GM12878 (cell line): ENCODE results near the gene TACSTD2. TPM values are rescaled to one million over a fixed set of nuclear protein-coding genes. Genes with fewer than 3 reads are reported as not detected.
A peak's percentile ranks its signal among the peaks of the same experiment; 100 is the strongest.

Experiments
- CHD4 ChIP-seq: fragments of 200-600 bp; sonication (generic); IDR thresholded peaks from 2 replicates; pipeline ENCODE4 v1.6.1; 2016; ENCODE audit warnings: mild to moderate bottlenecking
- EGR1 ChIP-seq, 2 experiments: IDR thresholded peaks; 1 replicate in 1 of 2; 2 replicates in 1 of 2; pipeline ENCODE4 v1.6.1; 2011 to 2012; ENCODE audit warnings: low read depth in 2 of 2, low read length in 2 of 2, borderline replicate concordance in 1 of 2, mild to moderate bottlenecking in 1 of 2, moderate library complexity in 1 of 2
- LARP7 ChIP-seq: fragments of 450-650 bp; IDR thresholded peaks from 2 replicates; pipeline ENCODE4 v1.6.1; 2017; ENCODE audit warnings: mild to moderate bottlenecking
- POLR2AphosphoS5 ChIP-seq: IDR thresholded peaks from 2 replicates; pipeline ENCODE4 v1.6.1; 2011; ENCODE audit warnings: mild to moderate bottlenecking, low read length, inconsistent platforms
- RB1 ChIP-seq: fragments of 450-650 bp; formaldehyde crosslinking; IDR thresholded peaks from 2 replicates; pipeline ENCODE4 v1.6.1; 2017; ENCODE audit warnings: mild to moderate bottlenecking, borderline replicate concordance
- RBBP5 ChIP-seq: fragments of 200-600 bp; sonication (generic); conservative IDR thresholded peaks from 2 replicates; pipeline ENCODE4 v1.6.1; 2016
- RELB ChIP-seq: fragments of 450-650 bp; IDR thresholded peaks from 2 replicates; pipeline ENCODE4 v1.6.1; 2017; ENCODE audit warnings: low read depth, mild to moderate bottlenecking, moderate library complexity
- SP1 ChIP-seq: IDR thresholded peaks from one replicate; pipeline ENCODE4 v1.6.1; 2011; ENCODE audit warnings: low read depth, low read length
- ZBED1 ChIP-seq: IDR thresholded peaks from 2 replicates; pipeline ENCODE4 v1.6.1; 2016; ENCODE audit warnings: borderline replicate concordance
- ZNF274 ChIP-seq: IDR thresholded peaks from one replicate; pipeline ENCODE4 v1.8.0; 2011; ENCODE audit not compliant: insufficient read length, insufficient read depth
- ZSCAN29 ChIP-seq: fragments of 450-650 bp; IDR thresholded peaks from 2 replicates; pipeline ENCODE4 v1.6.1; 2017; ENCODE audit warnings: mild to moderate bottlenecking, moderate library complexity
- polyA plus RNA-seq, 11 experiments: library from polyadenylated mRNA; depleted of rRNA in 4 of 11; unstranded in 6 of 11; stranded (reverse) in 5 of 11; fragments of >200 nt; fragmentation: Nextera tagmentation in 4 of 11; fragmentation: Illumina TruSeq in 1 of 11; extraction: Ambion mirVana in 4 of 11; extraction: Trizol in 1 of 11; gene quantifications; 1 replicate in 1 of 11; 2 replicates in 10 of 11; pipeline versions ENCODE4 v1.2.1 to v1.2.3, GENCODE V29; 2011 to 2016; ENCODE audit warnings: inconsistent platforms in 2 of 11, missing spikeins in 2 of 11, low read depth in 1 of 11
- total RNA-seq, 4 experiments: library from RNA; depleted of rRNA in 3 of 4; stranded (reverse); fragments of >200 nt in 3 of 4; fragmentation: Illumina TruSeq in 1 of 4; extraction: Trizol in 1 of 4; gene quantifications; 2 replicates each; pipeline versions ENCODE4 v1.2.1 to v1.2.3, GENCODE V29; 2013 to 2021
- TF ChIP-seq, protein P1 (sequence below): fragments of 450-650 bp; IDR thresholded peaks from 2 replicates; pipeline ENCODE4 v1.6.1; 2017; ENCODE audit warnings: mild to moderate bottlenecking
- TF ChIP-seq, protein P2 (sequence below): fragments of 450-650 bp; IDR thresholded peaks from 2 replicates; pipeline ENCODE4 v1.6.1; 2018; ENCODE audit warnings: mild to moderate bottlenecking, low read depth, moderate library complexity; ENCODE audit not compliant: partially characterized antibody
- TF ChIP-seq, protein P3 (sequence below): fragments of 450-650 bp; IDR thresholded peaks from 2 replicates; pipeline ENCODE4 v1.6.1; 2017; ENCODE audit warnings: mild to moderate bottlenecking, moderate library complexity
- TF ChIP-seq, protein P4 (sequence below): fragments of 450-650 bp; IDR thresholded peaks from 2 replicates; pipeline ENCODE4 v1.6.1; 2017; ENCODE audit warnings: mild to moderate bottlenecking, moderate library complexity

TACSTD2 gene
- total and polyA plus RNA-seq, 10 of the 15 experiments (the other 5 are each of a cell fraction or from before 2014, with no cell fraction given): 0.56 to 9.4 (median 3.7) TPM

DNA sequence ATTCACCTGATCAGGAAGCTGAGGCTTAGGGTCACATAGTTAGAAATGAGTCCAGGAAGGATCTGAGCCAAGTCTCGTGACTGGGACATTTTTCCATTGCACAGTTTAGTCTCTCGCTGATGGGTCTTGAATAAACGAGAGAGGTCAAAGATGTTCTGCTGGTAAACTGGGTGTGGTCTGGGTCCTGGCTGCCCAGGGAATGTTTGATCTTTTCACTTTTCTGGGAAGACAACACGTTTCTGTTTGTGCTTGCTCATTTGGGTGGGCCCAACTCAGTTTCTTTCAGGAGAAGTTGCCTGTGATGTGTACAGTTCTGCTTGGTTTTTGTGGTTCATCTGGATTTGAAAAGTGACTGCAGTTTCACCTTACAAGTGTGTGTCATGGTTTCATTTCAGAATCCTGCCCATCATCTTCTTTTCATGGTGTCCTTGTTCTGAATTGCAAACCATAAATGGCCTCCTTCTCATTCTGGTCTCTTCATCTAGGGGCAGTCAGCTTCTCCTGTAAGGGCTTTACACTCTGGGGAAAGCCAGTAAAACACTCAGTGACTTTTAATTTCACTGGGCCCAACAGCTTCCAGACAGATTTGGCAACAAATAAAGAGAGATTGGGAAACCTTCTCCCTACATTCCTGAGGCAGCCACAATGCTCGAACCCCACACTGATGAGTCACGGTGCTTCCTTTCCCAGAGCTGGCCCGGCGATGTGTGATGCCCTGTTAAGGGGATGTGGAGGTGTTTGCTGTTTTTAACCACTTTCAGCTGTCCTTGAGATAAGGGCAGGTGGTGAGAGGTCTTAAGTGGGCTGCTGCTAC lies 7.2 kb upstream of the TACSTD2 start (continued):
- TF ChIP-seq, protein P1, sequence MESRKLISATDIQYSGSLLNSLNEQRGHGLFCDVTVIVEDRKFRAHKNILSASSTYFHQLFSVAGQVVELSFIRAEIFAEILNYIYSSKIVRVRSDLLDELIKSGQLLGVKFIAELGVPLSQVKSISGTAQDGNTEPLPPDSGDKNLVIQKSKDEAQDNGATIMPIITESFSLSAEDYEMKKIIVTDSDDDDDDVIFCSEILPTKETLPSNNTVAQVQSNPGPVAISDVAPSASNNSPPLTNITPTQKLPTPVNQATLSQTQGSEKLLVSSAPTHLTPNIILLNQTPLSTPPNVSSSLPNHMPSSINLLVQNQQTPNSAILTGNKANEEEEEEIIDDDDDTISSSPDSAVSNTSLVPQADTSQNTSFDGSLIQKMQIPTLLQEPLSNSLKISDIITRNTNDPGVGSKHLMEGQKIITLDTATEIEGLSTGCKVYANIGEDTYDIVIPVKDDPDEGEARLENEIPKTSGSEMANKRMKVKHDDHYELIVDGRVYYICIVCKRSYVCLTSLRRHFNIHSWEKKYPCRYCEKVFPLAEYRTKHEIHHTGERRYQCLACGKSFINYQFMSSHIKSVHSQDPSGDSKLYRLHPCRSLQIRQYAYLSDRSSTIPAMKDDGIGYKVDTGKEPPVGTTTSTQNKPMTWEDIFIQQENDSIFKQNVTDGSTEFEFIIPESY: no peak
- TF ChIP-seq POLR2AphosphoS5 (no peak), LARP7 (no peak), EGR1 (IDR thresholded peaks at IDR 0.05; ENCODE audit: borderline replicate concordance in 1 of 2, low read depth in 2 of 2, low read length in 2 of 2) (no peak), ZNF274 (no peak), RELB (no peak), ZBED1 (peak; percentile 70; the same call in 1 of the 2 replicates), RBBP5 (no peak), ZSCAN29 (no peak), CHD4 (no peak), RB1 (no peak), SP1 (no peak)
- TF ChIP-seq, protein P2, sequence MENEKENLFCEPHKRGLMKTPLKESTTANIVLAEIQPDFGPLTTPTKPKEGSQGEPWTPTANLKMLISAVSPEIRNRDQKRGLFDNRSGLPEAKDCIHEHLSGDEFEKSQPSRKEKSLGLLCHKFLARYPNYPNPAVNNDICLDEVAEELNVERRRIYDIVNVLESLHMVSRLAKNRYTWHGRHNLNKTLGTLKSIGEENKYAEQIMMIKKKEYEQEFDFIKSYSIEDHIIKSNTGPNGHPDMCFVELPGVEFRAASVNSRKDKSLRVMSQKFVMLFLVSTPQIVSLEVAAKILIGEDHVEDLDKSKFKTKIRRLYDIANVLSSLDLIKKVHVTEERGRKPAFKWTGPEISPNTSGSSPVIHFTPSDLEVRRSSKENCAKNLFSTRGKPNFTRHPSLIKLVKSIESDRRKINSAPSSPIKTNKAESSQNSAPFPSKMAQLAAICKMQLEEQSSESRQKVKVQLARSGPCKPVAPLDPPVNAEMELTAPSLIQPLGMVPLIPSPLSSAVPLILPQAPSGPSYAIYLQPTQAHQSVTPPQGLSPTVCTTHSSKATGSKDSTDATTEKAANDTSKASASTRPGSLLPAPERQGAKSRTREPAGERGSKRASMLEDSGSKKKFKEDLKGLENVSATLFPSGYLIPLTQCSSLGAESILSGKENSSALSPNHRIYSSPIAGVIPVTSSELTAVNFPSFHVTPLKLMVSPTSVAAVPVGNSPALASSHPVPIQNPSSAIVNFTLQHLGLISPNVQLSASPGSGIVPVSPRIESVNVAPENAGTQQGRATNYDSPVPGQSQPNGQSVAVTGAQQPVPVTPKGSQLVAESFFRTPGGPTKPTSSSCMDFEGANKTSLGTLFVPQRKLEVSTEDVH: no peak
- TF ChIP-seq, protein P3, sequence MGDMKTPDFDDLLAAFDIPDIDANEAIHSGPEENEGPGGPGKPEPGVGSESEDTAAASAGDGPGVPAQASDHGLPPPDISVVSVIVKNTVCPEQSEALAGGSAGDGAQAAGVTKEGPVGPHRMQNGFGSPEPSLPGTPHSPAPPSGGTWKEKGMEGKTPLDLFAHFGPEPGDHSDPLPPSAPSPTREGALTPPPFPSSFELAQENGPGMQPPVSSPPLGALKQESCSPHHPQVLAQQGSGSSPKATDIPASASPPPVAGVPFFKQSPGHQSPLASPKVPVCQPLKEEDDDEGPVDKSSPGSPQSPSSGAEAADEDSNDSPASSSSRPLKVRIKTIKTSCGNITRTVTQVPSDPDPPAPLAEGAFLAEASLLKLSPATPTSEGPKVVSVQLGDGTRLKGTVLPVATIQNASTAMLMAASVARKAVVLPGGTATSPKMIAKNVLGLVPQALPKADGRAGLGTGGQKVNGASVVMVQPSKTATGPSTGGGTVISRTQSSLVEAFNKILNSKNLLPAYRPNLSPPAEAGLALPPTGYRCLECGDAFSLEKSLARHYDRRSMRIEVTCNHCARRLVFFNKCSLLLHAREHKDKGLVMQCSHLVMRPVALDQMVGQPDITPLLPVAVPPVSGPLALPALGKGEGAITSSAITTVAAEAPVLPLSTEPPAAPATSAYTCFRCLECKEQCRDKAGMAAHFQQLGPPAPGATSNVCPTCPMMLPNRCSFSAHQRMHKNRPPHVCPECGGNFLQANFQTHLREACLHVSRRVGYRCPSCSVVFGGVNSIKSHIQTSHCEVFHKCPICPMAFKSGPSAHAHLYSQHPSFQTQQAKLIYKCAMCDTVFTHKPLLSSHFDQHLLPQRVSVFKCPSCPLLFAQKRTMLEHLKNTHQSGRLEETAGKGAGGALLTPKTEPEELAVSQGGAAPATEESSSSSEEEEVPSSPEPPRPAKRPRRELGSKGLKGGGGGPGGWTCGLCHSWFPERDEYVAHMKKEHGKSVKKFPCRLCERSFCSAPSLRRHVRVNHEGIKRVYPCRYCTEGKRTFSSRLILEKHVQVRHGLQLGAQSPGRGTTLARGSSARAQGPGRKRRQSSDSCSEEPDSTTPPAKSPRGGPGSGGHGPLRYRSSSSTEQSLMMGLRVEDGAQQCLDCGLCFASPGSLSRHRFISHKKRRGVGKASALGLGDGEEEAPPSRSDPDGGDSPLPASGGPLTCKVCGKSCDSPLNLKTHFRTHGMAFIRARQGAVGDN: no peak
- TF ChIP-seq, protein P4, sequence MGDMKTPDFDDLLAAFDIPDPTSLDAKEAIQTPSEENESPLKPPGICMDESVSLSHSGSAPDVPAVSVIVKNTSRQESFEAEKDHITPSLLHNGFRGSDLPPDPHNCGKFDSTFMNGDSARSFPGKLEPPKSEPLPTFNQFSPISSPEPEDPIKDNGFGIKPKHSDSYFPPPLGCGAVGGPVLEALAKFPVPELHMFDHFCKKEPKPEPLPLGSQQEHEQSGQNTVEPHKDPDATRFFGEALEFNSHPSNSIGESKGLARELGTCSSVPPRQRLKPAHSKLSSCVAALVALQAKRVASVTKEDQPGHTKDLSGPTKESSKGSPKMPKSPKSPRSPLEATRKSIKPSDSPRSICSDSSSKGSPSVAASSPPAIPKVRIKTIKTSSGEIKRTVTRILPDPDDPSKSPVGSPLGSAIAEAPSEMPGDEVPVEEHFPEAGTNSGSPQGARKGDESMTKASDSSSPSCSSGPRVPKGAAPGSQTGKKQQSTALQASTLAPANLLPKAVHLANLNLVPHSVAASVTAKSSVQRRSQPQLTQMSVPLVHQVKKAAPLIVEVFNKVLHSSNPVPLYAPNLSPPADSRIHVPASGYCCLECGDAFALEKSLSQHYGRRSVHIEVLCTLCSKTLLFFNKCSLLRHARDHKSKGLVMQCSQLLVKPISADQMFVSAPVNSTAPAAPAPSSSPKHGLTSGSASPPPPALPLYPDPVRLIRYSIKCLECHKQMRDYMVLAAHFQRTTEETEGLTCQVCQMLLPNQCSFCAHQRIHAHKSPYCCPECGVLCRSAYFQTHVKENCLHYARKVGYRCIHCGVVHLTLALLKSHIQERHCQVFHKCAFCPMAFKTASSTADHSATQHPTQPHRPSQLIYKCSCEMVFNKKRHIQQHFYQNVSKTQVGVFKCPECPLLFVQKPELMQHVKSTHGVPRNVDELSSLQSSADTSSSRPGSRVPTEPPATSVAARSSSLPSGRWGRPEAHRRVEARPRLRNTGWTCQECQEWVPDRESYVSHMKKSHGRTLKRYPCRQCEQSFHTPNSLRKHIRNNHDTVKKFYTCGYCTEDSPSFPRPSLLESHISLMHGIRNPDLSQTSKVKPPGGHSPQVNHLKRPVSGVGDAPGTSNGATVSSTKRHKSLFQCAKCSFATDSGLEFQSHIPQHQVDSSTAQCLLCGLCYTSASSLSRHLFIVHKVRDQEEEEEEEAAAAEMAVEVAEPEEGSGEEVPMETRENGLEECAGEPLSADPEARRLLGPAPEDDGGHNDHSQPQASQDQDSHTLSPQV: no peak
